ENCODE results near the gene PARD3. TPM values are rescaled to one million over a fixed set of nuclear protein-coding genes. Genes with fewer than 3 reads are reported as not detected.

The PARD3 gene
- total RNA-seq, 1 experiment from 2014 or later: 51.8 TPM

- TF ChIP-seq GABPB1 (CRISPR knock-in tag; IDR thresholded peaks at IDR 0.05) (no peak), ATF6 (CRISPR knock-in tag; IDR thresholded peaks at IDR 0.05) (no peak), NR3C1 (CRISPR knock-in tag; conservative IDR thresholded peaks at IDR 0.05; ENCODE audit: low read depth) (no peak), GTF2I (CRISPR knock-in tag; conservative IDR thresholded peaks at IDR 0.05) (no peak), CDX4 (CRISPR knock-in tag; IDR thresholded peaks at IDR 0.05; ENCODE audit: borderline replicate concordance) (no peak), SOX15 (CRISPR knock-in tag; IDR thresholded peaks at IDR 0.05) (no peak), PRRX2 (CRISPR knock-in tag; IDR thresholded peaks at IDR 0.05) (no peak), ZNF263 (CRISPR knock-in tag; IDR thresholded peaks at IDR 0.05; ENCODE audit: low read depth) (no peak), RORB (CRISPR knock-in tag; IDR thresholded peaks at IDR 0.05) (no peak), MXD4 (CRISPR knock-in tag; IDR thresholded peaks at IDR 0.05; ENCODE audit: borderline replicate concordance) (no peak), NR2C2 (CRISPR knock-in tag; IDR thresholded peaks at IDR 0.05) (no peak), ERG (CRISPR knock-in tag; IDR thresholded peaks at IDR 0.05) (no peak), HMGXB4 (CRISPR knock-in tag; IDR thresholded peaks at IDR 0.05) (no peak), RELA (CRISPR knock-in tag; IDR thresholded peaks at IDR 0.05; ENCODE audit: borderline replicate concordance) (no peak), ZBTB21 (CRISPR knock-in tag; IDR thresholded peaks at IDR 0.05; ENCODE audit: borderline replicate concordance) (no peak), IRF2 (CRISPR knock-in tag; IDR thresholded peaks at IDR 0.05; ENCODE audit: borderline replicate concordance, low read depth) (no peak), E2F4 (CRISPR knock-in tag; IDR thresholded peaks at IDR 0.05; ENCODE audit: borderline replicate concordance, low read depth) (no peak), ZNF138 (CRISPR knock-in tag; conservative IDR thresholded peaks at IDR 0.05) (no peak)
- TF ChIP-seq, protein P1, sequence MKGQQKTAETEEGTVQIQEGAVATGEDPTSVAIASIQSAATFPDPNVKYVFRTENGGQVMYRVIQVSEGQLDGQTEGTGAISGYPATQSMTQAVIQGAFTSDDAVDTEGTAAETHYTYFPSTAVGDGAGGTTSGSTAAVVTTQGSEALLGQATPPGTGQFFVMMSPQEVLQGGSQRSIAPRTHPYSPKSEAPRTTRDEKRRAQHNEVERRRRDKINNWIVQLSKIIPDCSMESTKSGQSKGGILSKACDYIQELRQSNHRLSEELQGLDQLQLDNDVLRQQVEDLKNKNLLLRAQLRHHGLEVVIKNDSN (CRISPR knock-in tag; IDR thresholded peaks at IDR 0.05): no peak
- TF ChIP-seq, protein P2, sequence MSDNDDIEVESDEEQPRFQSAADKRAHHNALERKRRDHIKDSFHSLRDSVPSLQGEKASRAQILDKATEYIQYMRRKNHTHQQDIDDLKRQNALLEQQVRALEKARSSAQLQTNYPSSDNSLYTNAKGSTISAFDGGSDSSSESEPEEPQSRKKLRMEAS (CRISPR knock-in tag; IDR thresholded peaks at IDR 0.05): no peak
- no peak overlapping the region for H3K4me3 Mint-ChIP-seq
- H3K27me3 Mint-ChIP-seq (ENCODE audit: low read depth): peaks cover 3% of the 10 kb centered on the region; the same call in 1 of the 2 replicates
- peaks cover 9% of the 10 kb centered on the region; the same call in 1 of the 2 replicates for H3K36me3 Mint-ChIP-seq
- DNase-seq (ENCODE audit: low spot score): no peak
- ATAC-seq: no peak
- ChIA-PET CTCF (no interaction called here), POLR2A (no interaction called here)
- H3K27ac Mint-ChIP-seq: no peak overlapping the region
- H3K4me1 Mint-ChIP-seq: peaks cover 53% of the 10 kb centered on the region
- H3K9me3 Mint-ChIP-seq: peaks cover 12% of the 10 kb centered on the region
These were observed 640.0 kb downstream of the PARD3 start for GRCh38 chr10:34175121-34175520.
